GM12878 (cell line): ENCODE data around the gene ABCC1. TPM values are rescaled to one million over a fixed set of nuclear protein-coding genes. Genes with fewer than 3 reads are reported as not detected.
A peak's percentile ranks its signal among the peaks of the same experiment; 100 is the strongest.

ENCODE experiments used
- ATAC-seq: fragments of 200-7000 bp; cut with Tn5 transposase; 3 replicates; pipeline ENCODE4 v1.9.1; 2020; ENCODE audit warnings: mild to moderate bottlenecking, moderate library complexity
- BruUV-seq: library from RNA; stranded (reverse); fragments of 400-500 nt; replicated peaks from 2 replicates; lab custom pipeline; 2021; lab: Mats Ljungman, UMichigan
- CTCF ChIA-PET: fragments of 300-600 bp; sonication (Branson Sonifier 250); formaldehyde crosslinking; extraction: SDS; loops from one replicate; lab custom pipeline; 2021; ENCODE audit warnings: inconsistent platforms; lab: Yijun Ruan, JAX
- POLR2A ChIA-PET: fragments of 350-600 bp; formaldehyde crosslinking; extraction: SDS; loops from one replicate; lab custom pipeline; 2021; ENCODE audit warnings: inconsistent platforms; lab: Charles Lee
- RAD21 ChIA-PET: fragments of 300-600 bp; sonication (Branson Sonifier 250); formaldehyde crosslinking; loops from one replicate; lab custom pipeline; 2023; ENCODE audit warnings: antibody characterized with exemption; ENCODE audit not compliant: unreplicated experiment; lab: Charles Lee
- SMC1A ChIA-PET: fragments of 300-600 bp; sonication (Branson Sonifier 250); formaldehyde crosslinking; loops from one replicate; lab custom pipeline; 2023; ENCODE audit not compliant: unreplicated experiment, uncharacterized antibody; lab: Charles Lee
- DNase-seq: peaks from one replicate; pipeline ENCODE4 v3.0.0-alpha.2; 2011; ENCODE audit warnings: low read depth, low spot score
- FAIRE-seq: peaks from 3 replicates; lab custom pipeline; 2011; peaks lifted over from hg19 to GRCh38; lab: Jason Lieb, UNC
- H2AFZ ChIP-seq: 2 replicates; pipeline ENCODE4 v1.6.0; 2011; ENCODE audit warnings: low read depth, low read length, control low read depth; ENCODE audit not compliant: control insufficient read depth
- H3K27ac ChIP-seq: 2 replicates; pipeline ENCODE4 v1.5.1; 2011; ENCODE audit warnings: control low read depth; ENCODE audit not compliant: control insufficient read depth, insufficient read depth
- H3K27me3 ChIP-seq, 2 experiments: replicated peaks in 1 of 2; 2 replicates each; pipeline versions ENCODE4 v1.6.0 to v1.6.1; 2011; ENCODE audit warnings: low read length in 1 of 2; ENCODE audit not compliant: control insufficient read depth in 2 of 2, insufficient read depth in 2 of 2
- H3K36me3 ChIP-seq, 2 experiments: 2 replicates each; pipeline ENCODE4 v1.5.1; 2011; ENCODE audit warnings: low read length in 1 of 2; ENCODE audit not compliant: control insufficient read depth in 2 of 2, insufficient read depth in 2 of 2
- H3K4me1 ChIP-seq: 2 replicates; pipeline ENCODE4 v1.6.1; 2011; ENCODE audit warnings: mild to moderate bottlenecking, low read length, moderate library complexity, mixed read lengths; ENCODE audit not compliant: control insufficient read depth, insufficient read depth
- H3K4me2 ChIP-seq: 2 replicates; pipeline ENCODE4 v1.6.0; 2011; ENCODE audit warnings: control low read depth; ENCODE audit not compliant: control insufficient read depth, insufficient read depth
- H3K4me3 ChIP-seq: fragments of 200-600 bp; sonication (generic); 2 replicates; pipeline ENCODE4 v1.5.1; 2016
- H3K79me2 ChIP-seq: 2 replicates; pipeline ENCODE4 v1.6.0; 2011; ENCODE audit warnings: low read length; ENCODE audit not compliant: control insufficient read depth, insufficient read depth
- H3K9ac ChIP-seq: 2 replicates; pipeline ENCODE4 v1.8.0; 2011; ENCODE audit warnings: low read length, control low read depth, mixed read lengths; ENCODE audit not compliant: control insufficient read depth, insufficient read depth
- H3K9me3 ChIP-seq: replicated peaks from 3 replicates; pipeline ENCODE4 v1.5.1; 2011; ENCODE audit warnings: mild to moderate bottlenecking, low read length; ENCODE audit not compliant: control insufficient read depth, insufficient read depth
- H4K20me1 ChIP-seq: 2 replicates; pipeline ENCODE4 v1.6.0; 2011; ENCODE audit not compliant: control insufficient read depth, insufficient read depth
- BMI1 ChIP-seq: fragments of 450-650 bp; IDR thresholded peaks from 2 replicates; pipeline ENCODE4 v1.6.1; 2016; ENCODE audit warnings: mild to moderate bottlenecking, moderate library complexity, borderline replicate concordance
- CREM ChIP-seq: IDR thresholded peaks from 2 replicates; pipeline ENCODE4 v1.6.1; 2014; ENCODE audit warnings: antibody characterized with exemption, low read depth
- IKZF1 ChIP-seq: fragments of 450-650 bp; conservative IDR thresholded peaks from 2 replicates; pipeline ENCODE4 v1.6.1; 2017; ENCODE audit warnings: antibody characterized with exemption, mild to moderate bottlenecking
- IKZF2 ChIP-seq, 2 experiments: fragments of 450-650 bp; IDR thresholded peaks; 2 replicates each; pipeline ENCODE4 v1.6.1; 2017; ENCODE audit warnings: mild to moderate bottlenecking in 2 of 2, moderate library complexity in 2 of 2
- MTA2 ChIP-seq: fragments of 450-650 bp; IDR thresholded peaks from 2 replicates; pipeline ENCODE4 v1.6.1; 2016; ENCODE audit warnings: low read depth, mild to moderate bottlenecking, moderate library complexity
- TBL1XR1 ChIP-seq: IDR thresholded peaks from 2 replicates; pipeline ENCODE4 v1.6.1; 2012; ENCODE audit warnings: low read depth, low read length, improper control_type of control experiment
- WGBS: methylation state at CpG from one replicate; pipeline ENCODE4 v1.1.6; 2016; ENCODE audit warnings: low lambda C conversion rate; ENCODE audit not compliant: insufficient replicate concordance, insufficient coverage; ENCODE audit errors: missing lambda C conversion rate; 5-methylcytosine and 5-hydroxymethylcytosine counted together
- in situ Hi-C: fragments of 300-500 bp; cut with MboI; formaldehyde crosslinking; loops from 9 replicates; pipeline ENCODE4 v1.14.3; 2018; ENCODE audit warnings: mixed read lengths
- intact Hi-C: fragments of 100-400 bp; cut with micrococcal nuclease; formaldehyde crosslinking; loops from one replicate; pipeline ENCODE4 v1.14.2; 2022; ENCODE audit not compliant: unreplicated experiment
- polyA plus RNA-seq, 11 experiments: library from polyadenylated mRNA; depleted of rRNA in 4 of 11; unstranded in 6 of 11; stranded (reverse) in 5 of 11; fragments of >200 nt; fragmentation: Nextera tagmentation in 4 of 11; fragmentation: Illumina TruSeq in 1 of 11; extraction: Ambion mirVana in 4 of 11; extraction: Trizol in 1 of 11; gene quantifications; 1 replicate in 1 of 11; 2 replicates in 10 of 11; pipeline versions ENCODE4 v1.2.1 to v1.2.3, GENCODE V29; 2011 to 2016; ENCODE audit warnings: inconsistent platforms in 2 of 11, missing spikeins in 2 of 11, low read depth in 1 of 11
- total RNA-seq, 4 experiments: library from RNA; depleted of rRNA in 3 of 4; stranded (reverse); fragments of >200 nt in 3 of 4; fragmentation: Illumina TruSeq in 1 of 4; extraction: Trizol in 1 of 4; gene quantifications; 2 replicates each; pipeline versions ENCODE4 v1.2.1 to v1.2.3, GENCODE V29; 2013 to 2021
- TF ChIP-seq, protein P1 (sequence below): fragments of 450-650 bp; IDR thresholded peaks from 2 replicates; pipeline ENCODE4 v1.6.1; 2017; ENCODE audit warnings: low read depth, mild to moderate bottlenecking, moderate library complexity
- TF ChIP-seq, protein P2 (sequence below): fragments of 450-650 bp; IDR thresholded peaks from 2 replicates; pipeline ENCODE4 v1.6.1; 2017; ENCODE audit warnings: borderline replicate concordance
- TF ChIP-seq, protein P3 (sequence below), 3 experiments: IDR thresholded peaks in 2 of 3; conservative IDR thresholded peaks in 1 of 3; 2 replicates each; pipeline ENCODE4 v1.5.1; 2011; ENCODE audit warnings: low read depth in 3 of 3, low read length in 3 of 3, mild to moderate bottlenecking in 3 of 3, control low read depth in 2 of 3, moderate library complexity in 2 of 3, inconsistent platforms in 1 of 3, mixed read lengths in 1 of 3; ENCODE audit not compliant: control insufficient read depth in 2 of 3, insufficient read depth in 1 of 3; ENCODE audit errors: extremely low read depth in 1 of 3
- TF ChIP-seq, protein P4 (sequence below): fragments of 450-650 bp; IDR thresholded peaks from 2 replicates; pipeline ENCODE4 v1.6.1; 2016; ENCODE audit warnings: mild to moderate bottlenecking, moderate library complexity, borderline replicate concordance

Gene ABCC1
- total and polyA plus RNA-seq, 10 of the 15 experiments (the other 5 are each of a cell fraction or from before 2014, with no cell fraction given), result 3.2 to 44.6 (median 14.5) TPM

DNA sequence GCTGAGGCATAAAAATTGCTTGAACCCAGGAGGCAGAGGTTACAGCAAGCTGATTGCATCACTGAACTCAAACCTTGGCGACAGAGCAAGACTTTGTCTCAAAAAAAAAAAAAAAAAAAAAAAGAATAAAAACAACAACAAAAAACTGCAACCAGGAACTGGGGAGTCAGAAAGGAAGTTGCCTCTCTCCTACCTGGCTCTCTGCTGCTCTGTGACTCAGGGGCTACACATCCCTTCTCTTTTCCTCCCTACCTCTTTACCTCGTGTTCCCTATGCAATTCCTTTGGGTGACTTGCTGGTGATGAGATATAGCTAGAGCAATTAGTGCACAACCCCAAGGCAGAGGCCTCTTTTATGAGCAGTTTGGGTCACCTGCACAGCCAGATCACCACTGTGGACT lies 95.9 kb downstream of the ABCC1 start (continued):
- TF ChIP-seq, protein P1, sequence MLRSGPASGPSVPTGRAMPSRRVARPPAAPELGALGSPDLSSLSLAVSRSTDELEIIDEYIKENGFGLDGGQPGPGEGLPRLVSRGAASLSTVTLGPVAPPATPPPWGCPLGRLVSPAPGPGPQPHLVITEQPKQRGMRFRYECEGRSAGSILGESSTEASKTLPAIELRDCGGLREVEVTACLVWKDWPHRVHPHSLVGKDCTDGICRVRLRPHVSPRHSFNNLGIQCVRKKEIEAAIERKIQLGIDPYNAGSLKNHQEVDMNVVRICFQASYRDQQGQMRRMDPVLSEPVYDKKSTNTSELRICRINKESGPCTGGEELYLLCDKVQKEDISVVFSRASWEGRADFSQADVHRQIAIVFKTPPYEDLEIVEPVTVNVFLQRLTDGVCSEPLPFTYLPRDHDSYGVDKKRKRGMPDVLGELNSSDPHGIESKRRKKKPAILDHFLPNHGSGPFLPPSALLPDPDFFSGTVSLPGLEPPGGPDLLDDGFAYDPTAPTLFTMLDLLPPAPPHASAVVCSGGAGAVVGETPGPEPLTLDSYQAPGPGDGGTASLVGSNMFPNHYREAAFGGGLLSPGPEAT, result no peak
- TF ChIP-seq MTA2 (no peak), CREM (no peak), TBL1XR1 (no peak)
- TF ChIP-seq, protein P2, sequence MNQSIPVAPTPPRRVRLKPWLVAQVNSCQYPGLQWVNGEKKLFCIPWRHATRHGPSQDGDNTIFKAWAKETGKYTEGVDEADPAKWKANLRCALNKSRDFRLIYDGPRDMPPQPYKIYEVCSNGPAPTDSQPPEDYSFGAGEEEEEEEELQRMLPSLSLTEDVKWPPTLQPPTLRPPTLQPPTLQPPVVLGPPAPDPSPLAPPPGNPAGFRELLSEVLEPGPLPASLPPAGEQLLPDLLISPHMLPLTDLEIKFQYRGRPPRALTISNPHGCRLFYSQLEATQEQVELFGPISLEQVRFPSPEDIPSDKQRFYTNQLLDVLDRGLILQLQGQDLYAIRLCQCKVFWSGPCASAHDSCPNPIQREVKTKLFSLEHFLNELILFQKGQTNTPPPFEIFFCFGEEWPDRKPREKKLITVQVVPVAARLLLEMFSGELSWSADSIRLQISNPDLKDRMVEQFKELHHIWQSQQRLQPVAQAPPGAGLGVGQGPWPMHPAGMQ, result no peak

DNA sequence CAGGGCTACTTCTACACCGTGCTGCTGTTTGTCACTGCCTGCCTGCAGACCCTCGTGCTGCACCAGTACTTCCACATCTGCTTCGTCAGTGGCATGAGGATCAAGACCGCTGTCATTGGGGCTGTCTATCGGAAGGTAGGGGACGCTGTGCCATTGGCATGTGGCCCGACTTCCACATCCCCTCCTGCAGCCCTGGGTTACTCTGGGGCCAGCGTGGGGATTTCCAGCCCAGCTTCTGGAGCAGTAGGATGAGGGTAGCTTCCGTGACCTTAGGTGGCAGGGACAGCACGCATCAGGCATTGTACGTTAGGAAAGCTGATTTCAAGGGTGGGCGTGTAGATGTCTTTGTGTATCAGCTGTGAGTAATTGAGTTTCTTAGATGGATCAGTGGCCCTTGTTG lies 96.5 kb downstream of the ABCC1 start:
- intact Hi-C loops, result no loop called here
- TF ChIP-seq BMI1, result no peak
- TF ChIP-seq, protein P3, sequence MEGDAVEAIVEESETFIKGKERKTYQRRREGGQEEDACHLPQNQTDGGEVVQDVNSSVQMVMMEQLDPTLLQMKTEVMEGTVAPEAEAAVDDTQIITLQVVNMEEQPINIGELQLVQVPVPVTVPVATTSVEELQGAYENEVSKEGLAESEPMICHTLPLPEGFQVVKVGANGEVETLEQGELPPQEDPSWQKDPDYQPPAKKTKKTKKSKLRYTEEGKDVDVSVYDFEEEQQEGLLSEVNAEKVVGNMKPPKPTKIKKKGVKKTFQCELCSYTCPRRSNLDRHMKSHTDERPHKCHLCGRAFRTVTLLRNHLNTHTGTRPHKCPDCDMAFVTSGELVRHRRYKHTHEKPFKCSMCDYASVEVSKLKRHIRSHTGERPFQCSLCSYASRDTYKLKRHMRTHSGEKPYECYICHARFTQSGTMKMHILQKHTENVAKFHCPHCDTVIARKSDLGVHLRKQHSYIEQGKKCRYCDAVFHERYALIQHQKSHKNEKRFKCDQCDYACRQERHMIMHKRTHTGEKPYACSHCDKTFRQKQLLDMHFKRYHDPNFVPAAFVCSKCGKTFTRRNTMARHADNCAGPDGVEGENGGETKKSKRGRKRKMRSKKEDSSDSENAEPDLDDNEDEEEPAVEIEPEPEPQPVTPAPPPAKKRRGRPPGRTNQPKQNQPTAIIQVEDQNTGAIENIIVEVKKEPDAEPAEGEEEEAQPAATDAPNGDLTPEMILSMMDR (IDR thresholded peaks at IDR 0.05 in 2 of 3, conservative IDR thresholded peaks at IDR 0.05 in 1 of 3; ENCODE audit: control insufficient read depth in 2 of 3, extremely low read depth in 1 of 3, insufficient read depth in 1 of 3, low read depth in 3 of 3, low read length in 3 of 3), result peak; percentile 16 to 44 (median 43); a peak in 4 of 6 replicates
- TF ChIP-seq IKZF2 (IDR thresholded peaks at IDR 0.05), result no peak
- TF ChIP-seq IKZF1, result no peak
- TF ChIP-seq, protein P4, sequence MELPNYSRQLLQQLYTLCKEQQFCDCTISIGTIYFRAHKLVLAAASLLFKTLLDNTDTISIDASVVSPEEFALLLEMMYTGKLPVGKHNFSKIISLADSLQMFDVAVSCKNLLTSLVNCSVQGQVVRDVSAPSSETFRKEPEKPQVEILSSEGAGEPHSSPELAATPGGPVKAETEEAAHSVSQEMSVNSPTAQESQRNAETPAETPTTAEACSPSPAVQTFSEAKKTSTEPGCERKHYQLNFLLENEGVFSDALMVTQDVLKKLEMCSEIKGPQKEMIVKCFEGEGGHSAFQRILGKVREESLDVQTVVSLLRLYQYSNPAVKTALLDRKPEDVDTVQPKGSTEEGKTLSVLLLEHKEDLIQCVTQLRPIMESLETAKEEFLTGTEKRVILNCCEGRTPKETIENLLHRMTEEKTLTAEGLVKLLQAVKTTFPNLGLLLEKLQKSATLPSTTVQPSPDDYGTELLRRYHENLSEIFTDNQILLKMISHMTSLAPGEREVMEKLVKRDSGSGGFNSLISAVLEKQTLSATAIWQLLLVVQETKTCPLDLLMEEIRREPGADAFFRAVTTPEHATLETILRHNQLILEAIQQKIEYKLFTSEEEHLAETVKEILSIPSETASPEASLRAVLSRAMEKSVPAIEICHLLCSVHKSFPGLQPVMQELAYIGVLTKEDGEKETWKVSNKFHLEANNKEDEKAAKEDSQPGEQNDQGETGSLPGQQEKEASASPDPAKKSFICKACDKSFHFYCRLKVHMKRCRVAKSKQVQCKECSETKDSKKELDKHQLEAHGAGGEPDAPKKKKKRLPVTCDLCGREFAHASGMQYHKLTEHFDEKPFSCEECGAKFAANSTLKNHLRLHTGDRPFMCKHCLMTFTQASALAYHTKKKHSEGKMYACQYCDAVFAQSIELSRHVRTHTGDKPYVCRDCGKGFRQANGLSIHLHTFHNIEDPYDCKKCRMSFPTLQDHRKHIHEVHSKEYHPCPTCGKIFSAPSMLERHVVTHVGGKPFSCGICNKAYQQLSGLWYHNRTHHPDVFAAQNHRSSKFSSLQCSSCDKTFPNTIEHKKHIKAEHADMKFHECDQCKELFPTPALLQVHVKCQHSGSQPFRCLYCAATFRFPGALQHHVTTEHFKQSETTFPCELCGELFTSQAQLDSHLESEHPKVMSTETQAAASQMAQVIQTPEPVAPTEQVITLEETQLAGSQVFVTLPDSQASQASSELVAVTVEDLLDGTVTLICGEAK, result no peak

More for the DNA sequence above, 96.5 kb downstream of the ABCC1 start:
- POLR2A ChIA-PET, result no interaction called here
- no peaks in the 10 kb centered on the region for H3K9me3 ChIP-seq
- no peak overlapping the region for H3K4me2 ChIP-seq
- H3K4me1 ChIP-seq, result no peaks in the 10 kb centered on the region
- in situ Hi-C loops, result no loop called here
- H3K36me3 ChIP-seq, result peaks cover 36% of the 10 kb centered on the region in 2 experiments
- H3K4me3 ChIP-seq, result no peak overlapping the region
- H2AFZ ChIP-seq, result no peak overlapping the region
- ATAC-seq (peak; percentile 44), DNase-seq (no peak), FAIRE-seq (no peak)
- H3K27ac ChIP-seq, result no peak overlapping the region
- no peaks in the 10 kb centered on the region for H3K27me3 ChIP-seq
- BruUV-seq, result no TSS peak
- SMC1A ChIA-PET, result interaction anchor here (1.0 to 2.0 kb wide), 2 partner anchors 171 to 179 kb away, joined by 3 to 5 read pairs; no protein-coding TSS in a partner anchor
- CTCF ChIA-PET, result interaction anchor here (0.7 to 2.0 kb wide), 6 partner anchors 9 to 172 kb away, joined by 3 to 6 read pairs (median 4); no protein-coding TSS in a partner anchor
- 71% methylated on average over 12 of the region's 12 CpGs for WGBS
- RAD21 ChIA-PET, result interaction anchor here (0.9 to 1.9 kb wide), 2 partner anchors 172 to 280 kb away, joined by 5 to 6 read pairs; no protein-coding TSS in a partner anchor
- no peak overlapping the region for H3K9ac ChIP-seq
- H3K79me2 ChIP-seq, result no peaks in the 10 kb centered on the region
- no peaks in the 10 kb centered on the region for H4K20me1 ChIP-seq
